GM19395 (cell line): ENCODE data around the gene RPUSD3.

ENCODE experiments used
- ATAC-seq: cut with Tn5 transposase; IDR thresholded peaks from one replicate; pipeline ENCODE4 v1.9.1; 2021; ENCODE audit warnings: mild to moderate bottlenecking, moderate library complexity; ENCODE audit not compliant: unreplicated experiment

RPUSD3 gene

GRCh38 chr3:9806688-9807589 is 36.9 kb downstream of the RPUSD3 start:
- no peak for ATAC-seq

GRCh38 chr3:9806137-9806536 is 37.7 kb downstream of the RPUSD3 start:
- ATAC-seq, result no peak

GRCh38 chr3:9804996-9805395 is 38.8 kb downstream of the RPUSD3 start:
- no peak for ATAC-seq

- no peak for ATAC-seq
Observed at GRCh38 chr3:9803494-9803893, 40.3 kb downstream of the RPUSD3 start.

- no peak for ATAC-seq
Observed at GRCh38 chr3:9800529-9800928, 43.3 kb downstream of the RPUSD3 start.

GRCh38 chr3:9797196-9797945 is 46.4 kb downstream of the RPUSD3 start:
- ATAC-seq, result no peak

- no peak for ATAC-seq
Observed at GRCh38 chr3:9795207-9795606, 48.6 kb downstream of the RPUSD3 start.

- ATAC-seq, result no peak
Observed at GRCh38 chr3:9794400-9794799, 49.4 kb downstream of the RPUSD3 start.

GRCh38 chr3:9793161-9793781 is 50.5 kb downstream of the RPUSD3 start:
- ATAC-seq, result no peak

- ATAC-seq, result peak; percentile 88
Observed at GRCh38 chr3:9792405-9793160, 51.2 kb downstream of the RPUSD3 start, which contains the start of the genes ARPC4 and TADA3. TSS of gene ARPC4 (plus strand) at chr3:9793082. CDS start at chr3:9793122, 40 bp downstream. TSS of gene TADA3 (minus strand) at chr3:9792473. CDS start at chr3:9791466, 1,007 bp downstream.

- no peak for ATAC-seq
Observed at GRCh38 chr3:9791790-9792404, 51.9 kb downstream of the RPUSD3 start.

- no peak for ATAC-seq
Observed at GRCh38 chr3:9791127-9791526, 52.7 kb downstream of the RPUSD3 start.
